ENCODE data around the gene AHCYL2. TPM values are rescaled to one million over a fixed set of nuclear protein-coding genes. Genes with fewer than 3 reads are reported as not detected.
"Not testable (repeated sequence)": the region's sequence is repeated elsewhere in the genome, so short reads cannot be mapped to it uniquely, and the experiment has no call there.

AHCYL2 gene
- total RNA-seq, 1 experiment from 2014 or later = 23.2 TPM

DNA sequence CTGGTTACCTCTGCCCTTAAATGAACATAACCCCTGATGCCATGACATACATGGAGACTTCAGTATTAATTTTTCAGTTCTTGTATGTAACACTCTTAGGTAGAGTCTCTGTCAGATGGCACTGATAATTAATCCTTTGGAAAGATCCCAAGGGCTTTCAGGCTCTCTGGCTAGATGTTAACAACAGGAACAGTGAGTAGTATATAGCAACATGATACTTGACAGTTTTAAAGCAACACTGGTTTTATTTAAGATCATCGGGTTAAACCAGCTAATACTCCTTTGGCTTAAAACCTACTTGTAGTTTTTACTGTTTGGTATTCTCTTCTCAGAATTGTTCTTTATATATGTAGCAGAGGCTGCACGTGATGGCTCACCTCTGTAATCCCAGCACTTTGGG is 27.3 kb downstream of the AHCYL2 start:
- Histone ChIP-seq H3K4me1 (ENCODE audit: insufficient read depth, low read length) (peaks cover 1% of the 10 kb centered on the region; the same call in 1 of the 2 replicates), H2BK20ac (ENCODE audit: low read depth, low read length, poor library complexity, severe bottlenecking) (no peak overlapping the region), H3K79me1 (ENCODE audit: insufficient read depth, low read depth, low read length, poor library complexity, severe bottlenecking) (no peaks in the 10 kb centered on the region), H3K9ac (ENCODE audit: extremely low read depth, insufficient read length, low read length) (no peak overlapping the region), H2AFZ (ENCODE audit: low read length) (no peak overlapping the region), H2BK12ac (ENCODE audit: insufficient read length, low read depth, low read length) (no peak overlapping the region), H3K9me3 (ENCODE audit: control insufficient read depth, low read depth, low read length) (no peaks in the 10 kb centered on the region), H3K79me2 (ENCODE audit: insufficient read depth, low read length) (peaks cover 2% of the 10 kb centered on the region; the same call in 1 of the 2 replicates), H3K4me2 (ENCODE audit: insufficient read depth, insufficient read length, low read length) (no peak overlapping the region), H3K27ac (ENCODE audit: insufficient read length, low read depth, low read length) (no peak overlapping the region), H3K14ac (ENCODE audit: insufficient read depth, low read length) (no peak overlapping the region), H4K8ac (replicated peaks; ENCODE audit: insufficient read length, low read depth, low read length) (no peak overlapping the region), H4K20me1 (ENCODE audit: control insufficient read depth, insufficient read depth, insufficient read length) (no peaks in the 10 kb centered on the region), H2BK120ac (ENCODE audit: low read depth, low read length, poor library complexity, severe bottlenecking) (no peak overlapping the region), H2BK15ac (ENCODE audit: low read depth, low read length) (no peak overlapping the region), H3K23ac (ENCODE audit: insufficient read length, low read depth, low read length) (no peak overlapping the region), H3K27me3 (ENCODE audit: insufficient read depth, low read length) (no peaks in the 10 kb centered on the region), H3K4ac (ENCODE audit: low read depth, low read length) (no peak overlapping the region; the same call in 1 of the 2 replicates), H3T11ph (ENCODE audit: low read length) (no peak overlapping the region), H3K23me2 (ENCODE audit: insufficient read length, low read depth, low read length, poor library complexity, severe bottlenecking) (no peaks in the 10 kb centered on the region), H2BK5ac (ENCODE audit: insufficient read length, low read length) (no peak overlapping the region), H3K56ac (ENCODE audit: insufficient read length, low read depth, low read length) (no peak overlapping the region), H2AK5ac (ENCODE audit: insufficient read length, low read length) (no peak overlapping the region), H3K18ac (ENCODE audit: insufficient read length, low read depth, low read length) (no peak overlapping the region), H4K5ac (ENCODE audit: insufficient read length, low read depth, low read length) (no peak overlapping the region), H4K91ac (ENCODE audit: insufficient read length, low read depth, low read length) (no peak overlapping the region)
- no peaks in the 10 kb centered on the region for H3K9me3 Mint-ChIP-seq
- H3K27ac Mint-ChIP-seq = no peak overlapping the region
- TF ChIP-seq, protein P1, sequence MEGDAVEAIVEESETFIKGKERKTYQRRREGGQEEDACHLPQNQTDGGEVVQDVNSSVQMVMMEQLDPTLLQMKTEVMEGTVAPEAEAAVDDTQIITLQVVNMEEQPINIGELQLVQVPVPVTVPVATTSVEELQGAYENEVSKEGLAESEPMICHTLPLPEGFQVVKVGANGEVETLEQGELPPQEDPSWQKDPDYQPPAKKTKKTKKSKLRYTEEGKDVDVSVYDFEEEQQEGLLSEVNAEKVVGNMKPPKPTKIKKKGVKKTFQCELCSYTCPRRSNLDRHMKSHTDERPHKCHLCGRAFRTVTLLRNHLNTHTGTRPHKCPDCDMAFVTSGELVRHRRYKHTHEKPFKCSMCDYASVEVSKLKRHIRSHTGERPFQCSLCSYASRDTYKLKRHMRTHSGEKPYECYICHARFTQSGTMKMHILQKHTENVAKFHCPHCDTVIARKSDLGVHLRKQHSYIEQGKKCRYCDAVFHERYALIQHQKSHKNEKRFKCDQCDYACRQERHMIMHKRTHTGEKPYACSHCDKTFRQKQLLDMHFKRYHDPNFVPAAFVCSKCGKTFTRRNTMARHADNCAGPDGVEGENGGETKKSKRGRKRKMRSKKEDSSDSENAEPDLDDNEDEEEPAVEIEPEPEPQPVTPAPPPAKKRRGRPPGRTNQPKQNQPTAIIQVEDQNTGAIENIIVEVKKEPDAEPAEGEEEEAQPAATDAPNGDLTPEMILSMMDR (conservative IDR thresholded peaks at IDR 0.05) = no peak
- no peak for DNase-seq
- WGBS (ENCODE audit: extremely low coverage, insufficient read length, low lambda C conversion rate) = no CpG with 5 or more reads among the region's 2 CpGs
- no peak overlapping the region for H3K4me3 Mint-ChIP-seq
- H3K27me3 Mint-ChIP-seq (ENCODE audit: low read depth) = no peaks in the 10 kb centered on the region
- peaks cover 10 to 13% of the 10 kb centered on the region in 2 experiments for H3K4me1 Mint-ChIP-seq
- no peaks in the 10 kb centered on the region; a peak in 2 of 7 replicates for H3K36me3 Mint-ChIP-seq (ENCODE audit: insufficient read depth in 1 of 3, low read depth in 3 of 3)

DNA sequence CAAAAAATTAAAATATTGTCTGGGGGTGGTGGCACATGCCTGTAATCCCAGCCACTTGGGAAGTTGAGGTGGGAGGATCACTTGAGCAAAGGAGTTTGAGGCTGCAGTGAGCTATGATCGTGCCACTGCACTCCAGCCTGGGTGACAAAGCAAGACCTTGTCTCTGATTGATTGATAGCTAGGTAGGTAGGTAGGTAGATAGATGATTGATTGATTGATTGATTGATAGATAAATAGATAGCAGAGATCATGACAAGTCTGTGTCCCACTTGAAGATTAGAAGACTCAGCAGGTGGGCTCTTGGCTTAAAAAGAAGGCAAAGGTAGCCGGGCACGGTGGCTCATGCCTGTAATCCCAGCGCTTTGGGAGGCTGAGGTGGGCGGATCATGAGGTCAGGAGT is 27.8 kb downstream of the AHCYL2 start:
- H3K9me3 Mint-ChIP-seq; H3K56ac ChIP-seq (ENCODE audit: insufficient read length, low read depth, low read length); H2BK5ac ChIP-seq (ENCODE audit: insufficient read length, low read length); H4K8ac ChIP-seq (replicated peaks; ENCODE audit: insufficient read length, low read depth, low read length); H4K20me1 ChIP-seq (ENCODE audit: control insufficient read depth, insufficient read depth, insufficient read length); H3T11ph ChIP-seq (ENCODE audit: low read length); H3K79me2 ChIP-seq (ENCODE audit: insufficient read depth, low read length); H3K79me1 ChIP-seq (ENCODE audit: insufficient read depth, low read depth, low read length, poor library complexity, severe bottlenecking); H2AFZ ChIP-seq (ENCODE audit: low read length); H4K5ac ChIP-seq (ENCODE audit: insufficient read length, low read depth, low read length); H3K4me3 Mint-ChIP-seq; H4K91ac ChIP-seq (ENCODE audit: insufficient read length, low read depth, low read length); H3K9me3 ChIP-seq (ENCODE audit: control insufficient read depth, low read depth, low read length); H3K27ac Mint-ChIP-seq; DNase-seq; H3K14ac ChIP-seq (ENCODE audit: insufficient read depth, low read length); H3K23ac ChIP-seq (ENCODE audit: insufficient read length, low read depth, low read length); H3K36me3 Mint-ChIP-seq (ENCODE audit: insufficient read depth in 1 of 3, low read depth in 3 of 3); H2BK120ac ChIP-seq (ENCODE audit: low read depth, low read length, poor library complexity, severe bottlenecking); H3K4me1 ChIP-seq (ENCODE audit: insufficient read depth, low read length); H3K9ac ChIP-seq (ENCODE audit: extremely low read depth, insufficient read length, low read length); H3K27me3 Mint-ChIP-seq (ENCODE audit: low read depth); H2BK15ac ChIP-seq (ENCODE audit: low read depth, low read length); H3K27ac ChIP-seq (ENCODE audit: insufficient read length, low read depth, low read length); H2AK5ac ChIP-seq (ENCODE audit: insufficient read length, low read length); H3K23me2 ChIP-seq (ENCODE audit: insufficient read length, low read depth, low read length, poor library complexity, severe bottlenecking); H3K4me2 ChIP-seq (ENCODE audit: insufficient read depth, insufficient read length, low read length); H3K4ac ChIP-seq (ENCODE audit: low read depth, low read length); H3K18ac ChIP-seq (ENCODE audit: insufficient read length, low read depth, low read length); H2BK20ac ChIP-seq (ENCODE audit: low read depth, low read length, poor library complexity, severe bottlenecking); H2BK12ac ChIP-seq (ENCODE audit: insufficient read length, low read depth, low read length); H3K27me3 ChIP-seq (ENCODE audit: insufficient read depth, low read length): not testable (repeated sequence)
- no CpG with 5 or more reads among the region's 5 CpGs for WGBS (ENCODE audit: extremely low coverage, insufficient read length, low lambda C conversion rate)
- H3K4me1 Mint-ChIP-seq = peaks cover 15 to 18% of the 10 kb centered on the region in 2 experiments

Measured in H9 (cell line).